Activated CD4-positive, alpha-beta T cell treated with anti-CD3 and anti-CD28 coated beads, Interleukin-2, amount 50 U/mL, for 1 hour (primary cell): ENCODE measurements around the gene COPZ1.
"Not testable (repeated sequence)": the region's sequence is repeated elsewhere in the genome, so short reads cannot be mapped to it uniquely, and the experiment has no call there.

ENCODE experiments used
- DNase-seq: peaks from one replicate; pipeline ENCODE4 v3.0.0-alpha.2; 2020

COPZ1 gene, protein sequence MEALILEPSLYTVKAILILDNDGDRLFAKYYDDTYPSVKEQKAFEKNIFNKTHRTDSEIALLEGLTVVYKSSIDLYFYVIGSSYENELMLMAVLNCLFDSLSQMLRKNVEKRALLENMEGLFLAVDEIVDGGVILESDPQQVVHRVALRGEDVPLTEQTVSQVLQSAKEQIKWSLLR

DNA sequence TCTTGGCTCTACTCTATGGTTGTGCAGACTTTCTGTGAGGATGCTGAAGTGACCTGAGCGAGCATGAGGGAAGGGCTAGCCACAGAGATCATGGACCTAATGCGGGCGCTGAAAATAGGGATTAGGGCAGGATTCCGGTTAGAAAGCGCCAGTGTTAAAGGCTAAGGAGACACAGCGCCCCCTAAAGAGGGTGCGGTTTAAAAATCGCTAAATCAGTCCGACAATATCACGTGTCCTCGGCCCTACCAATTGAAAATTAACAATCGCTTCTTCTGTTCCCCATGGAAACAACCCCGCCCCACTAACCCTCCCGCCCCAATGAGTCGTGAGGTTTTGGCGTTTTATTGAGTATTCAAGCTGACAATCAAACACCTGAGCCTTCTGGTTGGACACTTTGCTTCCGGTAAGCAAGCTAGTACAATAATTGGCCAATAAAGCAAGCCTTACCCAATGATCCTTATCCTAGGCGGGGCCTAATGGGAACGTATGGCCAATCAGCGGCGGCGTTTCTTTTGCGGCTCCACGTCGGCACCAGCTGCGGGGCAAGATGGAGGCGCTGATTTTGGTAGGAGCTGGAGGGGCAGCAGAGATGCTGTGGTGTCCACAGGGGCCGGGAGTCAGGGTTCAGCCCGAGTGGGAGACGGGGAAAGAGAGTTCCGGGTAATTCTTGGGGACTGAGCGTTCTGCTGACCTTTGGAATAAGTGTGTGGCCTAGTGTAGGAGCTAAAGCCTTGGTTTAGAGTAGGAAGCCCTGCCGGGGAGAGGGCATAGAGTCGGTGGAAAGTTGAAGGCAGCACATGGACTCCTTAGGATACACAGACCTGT is at the start of gene COPZ1:
COPZ1 (plus strand) TSS at position 515 of the 825 bp plus-strand sequence; CDS start at position 548, 33 bp downstream.
- DNase-seq, result peak; percentile 89

DNA sequence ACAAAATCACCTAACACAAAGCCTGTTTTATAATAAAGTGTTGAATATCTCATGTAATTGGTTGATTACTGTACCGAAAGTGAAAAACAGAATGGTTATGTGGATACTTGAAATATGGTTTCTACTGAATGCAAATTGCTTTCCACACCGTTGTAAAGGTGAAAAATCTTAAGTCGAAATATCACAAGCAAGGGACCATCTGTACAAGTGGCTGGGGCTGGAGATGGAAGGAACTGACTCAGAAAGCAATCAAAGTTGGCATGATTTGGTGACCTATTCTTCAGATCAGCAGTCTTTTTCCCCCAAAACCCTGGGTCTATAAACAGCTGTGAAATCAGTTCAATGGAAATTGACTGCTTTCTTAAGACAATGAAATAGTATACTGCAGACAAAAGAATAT is 48.6 kb upstream of the COPZ1 start:
- DNase-seq, result no peak

DNA sequence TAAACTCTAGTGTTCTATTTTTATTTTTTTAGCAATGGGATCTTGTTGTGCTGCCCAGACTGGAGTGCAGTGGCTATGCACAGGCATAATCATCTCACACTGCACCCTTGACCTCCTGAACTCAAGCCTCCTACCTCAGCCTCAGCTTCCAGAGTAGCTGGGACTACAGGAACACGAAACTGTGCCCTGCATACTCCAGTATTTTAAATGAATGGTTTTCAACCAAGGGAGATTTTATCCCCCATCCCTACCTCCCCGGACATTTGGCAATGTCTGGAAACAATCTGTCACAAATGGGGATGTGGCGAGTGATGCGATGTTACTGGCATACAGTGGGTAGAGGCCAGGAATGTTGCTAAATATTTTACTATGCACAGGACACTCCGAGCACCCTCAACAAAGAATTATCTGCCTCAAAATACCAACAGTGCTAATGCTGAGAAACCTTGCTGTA is 47.1 kb upstream of the COPZ1 start:
- no peak for DNase-seq

DNA sequence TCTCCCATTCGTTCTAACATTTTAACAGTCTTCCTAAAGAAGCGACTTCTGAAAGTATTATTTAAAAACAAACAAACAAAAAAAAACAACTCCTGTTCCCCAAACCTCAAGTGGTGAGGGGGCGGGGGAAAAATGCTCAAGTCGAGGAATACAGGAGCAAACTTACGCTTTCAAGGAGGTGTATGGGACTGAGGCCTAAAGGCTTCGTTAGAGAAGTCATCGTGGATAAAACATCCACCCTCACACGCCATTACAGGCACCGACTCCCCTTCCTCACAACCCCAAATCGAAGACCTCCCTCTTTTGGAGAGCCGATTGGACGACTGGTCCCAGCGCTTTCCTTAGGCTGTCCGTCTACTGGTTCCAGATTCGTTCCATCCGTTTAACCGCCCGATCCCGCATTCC is 45.7 kb upstream of the COPZ1 start:
- no peak for DNase-seq

DNA sequence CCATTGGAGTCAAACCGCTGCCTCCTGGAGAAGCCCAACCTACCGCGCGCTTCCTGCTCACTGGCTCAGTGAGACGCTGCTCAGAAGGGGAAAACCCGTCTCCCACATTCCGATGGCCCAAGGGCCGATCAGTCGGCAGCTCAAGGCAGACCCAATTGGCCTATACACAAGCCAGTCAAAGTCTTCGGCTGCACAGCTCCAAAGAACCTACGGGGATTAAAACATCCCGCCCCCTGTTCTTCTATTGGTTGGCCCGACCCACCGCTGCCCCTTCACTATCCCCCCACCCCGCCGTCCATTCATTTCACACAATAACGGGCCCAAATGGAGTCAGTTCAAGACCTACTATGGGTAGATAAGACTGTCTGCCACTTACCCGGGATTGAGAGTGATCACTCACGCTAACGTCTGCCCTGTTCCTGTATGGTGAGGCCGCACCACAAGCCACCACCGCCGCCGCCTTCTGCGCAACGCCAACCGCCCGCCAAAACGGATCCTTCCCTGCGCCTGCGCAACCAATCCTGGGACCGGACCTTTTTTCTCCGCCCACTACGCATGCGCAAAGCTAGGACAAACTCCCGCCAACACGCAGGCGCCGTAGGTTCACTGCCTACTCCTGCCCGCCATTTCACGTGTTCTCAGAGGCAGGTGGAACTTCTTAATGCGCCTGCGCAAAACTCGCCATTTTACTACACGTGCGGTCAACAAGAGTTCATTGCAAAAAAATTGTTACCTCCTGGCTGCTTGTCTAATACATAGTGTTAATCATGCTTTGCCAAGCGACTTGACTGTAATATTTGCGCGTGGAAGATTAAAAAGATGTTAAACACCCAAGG is 45.1 kb upstream of the COPZ1 start, which contains the start of gene CBX5:
CBX5 (minus strand) TSS at position 491 of the 836 bp plus-strand sequence. CDS start 22,472 bp downstream, outside the sequence.
- DNase-seq, result peak; percentile 100

DNA sequence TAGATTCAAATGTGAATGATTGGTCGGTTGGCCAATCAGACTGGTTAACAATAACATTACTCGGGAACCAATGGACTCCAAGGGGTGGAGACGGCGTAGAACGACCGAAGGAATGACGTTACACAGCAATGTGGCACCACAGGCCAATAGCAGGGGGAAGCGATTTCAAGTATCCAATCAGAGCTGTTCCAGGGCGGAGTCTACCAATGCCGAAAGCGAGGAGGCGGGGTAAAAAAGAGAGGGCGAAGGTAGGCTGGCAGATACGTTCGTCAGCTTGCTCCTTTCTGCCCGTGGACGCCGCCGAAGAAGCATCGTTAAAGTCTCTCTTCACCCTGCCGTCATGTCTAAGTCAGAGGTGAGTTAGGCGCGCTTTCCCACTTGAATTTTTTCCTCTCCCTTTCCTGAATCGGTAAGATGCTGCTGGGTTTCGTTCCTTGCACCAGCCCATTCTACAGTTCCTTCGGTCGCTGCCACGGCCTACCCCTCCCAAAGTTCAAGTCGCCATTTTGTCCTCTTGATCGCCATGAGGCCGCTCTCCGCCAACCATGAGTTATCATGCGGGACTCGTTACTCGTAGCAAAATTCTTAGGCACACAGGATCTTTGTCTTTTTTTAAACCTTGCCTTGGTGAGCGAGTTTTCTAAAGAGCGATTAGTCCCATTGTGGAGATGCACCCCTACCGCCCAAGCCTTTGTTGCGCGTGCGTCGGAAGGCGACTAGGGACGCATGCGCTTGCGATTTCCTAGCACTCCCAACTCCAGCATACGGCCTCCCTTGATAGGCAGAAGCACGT is 44.3 kb upstream of the COPZ1 start, which contains the start of gene HNRNPA1:
HNRNPA1 (plus strand) TSS at position 259 of the 793 bp plus-strand sequence; CDS start at position 341, 82 bp downstream.
- DNase-seq, result peak; percentile 89

DNA sequence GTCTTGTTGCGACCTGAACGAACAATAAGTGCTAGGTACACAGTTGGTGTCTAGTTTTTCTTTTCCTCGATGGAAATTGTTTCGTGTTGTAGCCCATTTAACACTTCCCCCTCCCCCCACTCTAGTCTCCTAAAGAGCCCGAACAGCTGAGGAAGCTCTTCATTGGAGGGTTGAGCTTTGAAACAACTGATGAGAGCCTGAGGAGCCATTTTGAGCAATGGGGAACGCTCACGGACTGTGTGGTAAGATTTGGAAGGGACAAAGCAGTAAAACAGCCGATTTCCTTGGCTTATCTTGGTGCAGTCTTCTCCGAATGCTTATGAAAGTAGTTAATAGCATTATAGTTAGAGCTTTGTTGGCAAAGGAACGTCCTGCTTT is 43.7 kb upstream of the COPZ1 start:
- DNase-seq, result not testable (repeated sequence)

DNA sequence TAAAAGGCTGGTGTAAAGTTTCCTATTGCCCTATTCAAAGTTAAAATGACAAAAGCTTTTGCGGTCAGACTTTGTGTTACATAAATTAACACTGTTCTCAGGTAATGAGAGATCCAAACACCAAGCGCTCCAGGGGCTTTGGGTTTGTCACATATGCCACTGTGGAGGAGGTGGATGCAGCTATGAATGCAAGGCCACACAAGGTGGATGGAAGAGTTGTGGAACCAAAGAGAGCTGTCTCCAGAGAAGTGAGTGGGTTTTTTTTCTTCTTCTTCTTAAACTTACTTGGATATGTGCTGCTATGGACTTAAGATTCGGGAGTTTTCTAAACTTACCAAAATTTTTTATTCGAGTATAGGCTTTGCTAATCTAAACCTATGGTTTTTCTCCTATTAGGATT is 43.2 kb upstream of the COPZ1 start:
- DNase-seq, result not testable (repeated sequence)

DNA sequence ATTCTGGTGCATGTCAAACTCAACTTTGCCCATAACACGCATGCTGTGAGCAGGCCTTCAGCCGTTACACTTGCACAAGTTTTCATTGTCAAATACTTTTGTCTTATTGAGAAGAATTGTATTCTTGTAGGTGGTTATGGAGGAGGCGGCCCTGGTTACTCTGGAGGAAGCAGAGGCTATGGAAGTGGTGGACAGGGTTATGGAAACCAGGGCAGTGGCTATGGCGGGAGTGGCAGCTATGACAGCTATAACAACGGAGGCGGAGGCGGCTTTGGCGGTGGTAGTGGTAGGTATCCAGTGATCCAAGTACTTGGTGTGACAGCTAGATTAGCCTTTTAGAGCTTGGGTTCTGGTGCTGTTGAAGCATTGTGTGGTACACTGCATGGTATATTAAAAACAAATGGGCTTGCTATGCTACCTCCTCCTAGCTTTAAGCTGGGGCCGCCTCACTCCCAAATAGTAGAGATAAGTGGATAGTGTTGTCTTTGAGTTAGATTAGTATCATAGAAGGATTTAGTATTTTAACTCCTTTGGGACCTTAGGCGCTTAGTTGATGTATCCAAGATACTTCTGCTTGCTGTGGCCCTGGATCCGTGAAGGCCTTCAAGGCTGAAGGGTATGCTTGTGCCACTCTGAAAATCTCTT is 41.9 kb upstream of the COPZ1 start:
- no peak for DNase-seq

DNA sequence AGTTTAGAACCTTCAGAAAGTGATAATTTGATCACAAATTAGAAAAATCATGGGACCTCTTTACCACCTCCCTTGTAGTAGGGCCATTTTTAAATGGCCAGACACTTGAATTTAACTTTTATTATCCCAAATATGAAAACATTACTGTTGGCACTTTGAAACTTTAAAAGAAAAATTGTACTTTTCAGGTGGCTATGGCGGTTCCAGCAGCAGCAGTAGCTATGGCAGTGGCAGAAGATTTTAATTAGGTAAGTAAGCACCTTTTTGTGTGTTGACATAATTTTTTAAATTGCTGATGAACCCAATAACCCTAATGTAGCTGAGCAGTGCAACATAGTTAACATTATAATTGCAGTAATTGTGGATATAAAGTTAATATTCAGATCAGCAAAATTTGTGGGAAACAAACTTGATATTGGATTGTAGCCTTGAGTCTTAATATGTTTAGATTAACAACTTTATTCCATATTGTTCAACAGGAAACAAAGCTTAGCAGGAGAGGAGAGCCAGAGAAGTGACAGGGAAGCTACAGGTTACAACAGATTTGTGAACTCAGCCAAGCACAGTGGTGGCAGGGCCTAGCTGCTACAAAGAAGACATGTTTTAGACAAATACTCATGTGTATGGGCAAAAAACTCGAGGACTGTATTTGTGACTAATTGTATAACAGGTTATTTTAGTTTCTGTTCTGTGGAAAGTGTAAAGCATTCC is 40.7 kb upstream of the COPZ1 start:
- DNase-seq, result not testable (repeated sequence)

DNA sequence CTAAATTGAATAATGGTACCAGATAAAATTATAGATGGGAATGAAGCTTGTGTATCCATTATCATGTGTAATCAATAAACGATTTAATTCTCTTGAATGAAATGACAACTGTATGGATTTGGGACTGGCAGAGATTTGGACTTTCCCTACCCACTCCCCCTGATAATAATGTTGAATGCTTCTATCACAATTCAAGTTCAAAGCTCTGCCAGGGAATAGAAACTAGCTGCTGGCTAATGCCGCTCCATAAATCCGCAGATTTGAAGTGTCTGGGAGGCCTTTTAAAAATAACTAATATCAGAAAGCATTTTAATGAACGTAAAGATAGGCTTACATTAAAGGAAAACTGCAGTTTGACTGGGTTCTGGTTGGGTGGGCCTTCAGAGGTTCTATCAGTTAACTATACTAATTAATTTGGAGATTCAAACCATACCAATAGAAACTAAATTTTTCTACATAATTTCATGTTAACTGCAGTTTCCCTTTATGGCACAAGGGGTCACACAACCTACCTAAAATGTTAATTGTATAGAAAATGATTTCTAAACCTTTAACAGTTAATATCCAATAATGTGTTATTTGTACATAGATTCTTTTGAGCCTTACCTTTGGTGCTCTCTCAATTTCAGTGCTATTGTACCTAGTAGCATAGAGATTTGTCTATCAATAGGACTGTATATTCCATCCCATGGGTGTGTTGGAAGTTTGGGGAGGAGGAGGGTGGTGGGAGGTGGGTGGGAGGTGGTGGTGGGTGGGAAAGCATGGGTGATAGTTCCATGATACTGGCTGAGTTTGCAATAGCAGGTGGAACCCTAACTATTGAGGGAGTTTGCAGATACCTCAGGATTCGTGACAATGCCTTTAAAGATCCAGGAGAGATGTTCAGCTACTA is 39.5 kb upstream of the COPZ1 start:
- DNase-seq, result no peak

DNA sequence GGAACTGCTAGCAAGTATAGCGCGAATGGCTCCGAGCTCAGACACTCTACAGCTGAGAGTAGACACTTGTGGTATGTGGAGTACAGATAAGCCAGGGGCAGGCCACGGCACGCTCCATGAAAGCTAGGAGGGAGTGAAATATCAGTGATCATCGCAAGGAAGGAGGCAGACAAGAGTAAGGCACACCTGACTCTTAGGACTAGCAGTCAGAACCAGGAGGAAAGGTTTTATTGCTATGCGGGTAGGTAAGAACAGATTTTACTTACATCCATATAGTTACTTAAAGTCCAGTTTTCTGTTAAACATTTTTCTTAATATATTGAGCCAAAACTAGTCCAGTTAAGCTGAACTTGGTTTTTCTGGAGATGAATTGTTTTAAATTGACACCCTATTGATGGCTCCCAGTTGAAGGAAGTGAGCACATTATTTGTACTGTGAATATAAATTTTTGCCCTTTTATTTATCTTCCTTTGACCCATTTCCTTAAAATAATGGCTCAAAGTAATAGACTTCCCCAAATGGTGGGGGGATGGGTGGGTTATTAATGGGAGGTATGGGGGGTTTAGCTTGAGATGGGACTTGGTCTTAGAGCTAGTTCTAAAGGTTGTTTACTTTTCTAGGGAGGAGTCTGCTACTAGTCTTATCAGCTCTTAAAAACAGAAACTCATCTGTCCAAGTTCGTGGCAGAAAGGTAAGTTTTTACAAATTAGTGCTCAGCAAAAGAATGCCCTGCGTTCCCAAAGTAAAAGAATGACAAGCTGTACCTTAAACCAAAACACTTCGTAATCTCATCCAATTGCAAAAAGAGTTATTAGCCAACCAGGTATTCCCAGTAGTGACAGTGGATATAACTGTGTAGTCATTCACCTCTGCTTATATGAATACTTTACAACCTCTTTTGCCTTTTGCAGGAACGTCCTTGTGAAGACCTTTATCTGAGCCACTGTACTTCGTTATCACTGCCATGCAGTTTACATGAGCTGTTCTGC is 38.6 kb upstream of the COPZ1 start:
- no peak for DNase-seq

DNA sequence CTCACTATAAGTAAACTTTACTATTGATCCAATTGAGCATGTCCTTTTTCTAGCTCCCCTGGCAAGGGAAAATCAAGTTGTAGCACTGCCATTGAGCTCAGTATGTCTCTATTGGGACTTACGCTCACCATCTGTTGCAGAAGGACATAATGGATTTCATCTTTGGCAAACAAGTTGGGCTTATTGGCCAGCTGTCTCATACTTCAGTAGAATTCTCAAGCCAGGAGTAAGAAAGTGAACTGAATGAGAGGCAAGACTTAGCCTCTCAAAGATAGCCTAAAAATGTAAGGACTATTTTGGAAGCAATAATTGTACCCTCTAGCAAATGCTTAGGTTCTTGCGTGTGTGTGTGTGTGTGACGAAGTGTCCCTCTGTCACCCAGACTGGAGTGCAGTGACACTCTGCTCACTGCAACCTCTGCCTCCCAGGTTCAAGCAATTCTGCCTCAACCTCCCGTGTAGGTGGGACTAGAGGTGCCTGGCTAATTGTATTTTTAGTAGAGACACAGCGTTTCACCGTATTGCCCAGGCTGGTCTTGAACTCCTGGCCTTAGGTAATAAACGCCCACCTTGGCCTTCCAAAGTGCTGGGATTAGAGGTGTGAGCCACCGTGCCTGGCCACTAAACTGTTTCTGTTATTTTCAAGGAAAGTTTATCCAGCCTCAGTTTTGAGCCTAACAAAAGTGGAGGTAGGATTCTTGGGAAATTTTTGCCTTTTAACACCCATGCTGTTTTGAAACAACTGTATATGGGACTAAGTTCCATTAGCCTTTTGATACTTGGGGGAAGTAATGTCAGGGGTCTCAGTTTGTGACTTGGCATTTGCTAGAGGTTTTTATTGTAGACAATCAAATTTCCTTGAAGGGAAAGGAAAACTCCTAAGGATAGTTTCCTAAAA is 37.4 kb upstream of the COPZ1 start:
- DNase-seq, result no peak

DNA sequence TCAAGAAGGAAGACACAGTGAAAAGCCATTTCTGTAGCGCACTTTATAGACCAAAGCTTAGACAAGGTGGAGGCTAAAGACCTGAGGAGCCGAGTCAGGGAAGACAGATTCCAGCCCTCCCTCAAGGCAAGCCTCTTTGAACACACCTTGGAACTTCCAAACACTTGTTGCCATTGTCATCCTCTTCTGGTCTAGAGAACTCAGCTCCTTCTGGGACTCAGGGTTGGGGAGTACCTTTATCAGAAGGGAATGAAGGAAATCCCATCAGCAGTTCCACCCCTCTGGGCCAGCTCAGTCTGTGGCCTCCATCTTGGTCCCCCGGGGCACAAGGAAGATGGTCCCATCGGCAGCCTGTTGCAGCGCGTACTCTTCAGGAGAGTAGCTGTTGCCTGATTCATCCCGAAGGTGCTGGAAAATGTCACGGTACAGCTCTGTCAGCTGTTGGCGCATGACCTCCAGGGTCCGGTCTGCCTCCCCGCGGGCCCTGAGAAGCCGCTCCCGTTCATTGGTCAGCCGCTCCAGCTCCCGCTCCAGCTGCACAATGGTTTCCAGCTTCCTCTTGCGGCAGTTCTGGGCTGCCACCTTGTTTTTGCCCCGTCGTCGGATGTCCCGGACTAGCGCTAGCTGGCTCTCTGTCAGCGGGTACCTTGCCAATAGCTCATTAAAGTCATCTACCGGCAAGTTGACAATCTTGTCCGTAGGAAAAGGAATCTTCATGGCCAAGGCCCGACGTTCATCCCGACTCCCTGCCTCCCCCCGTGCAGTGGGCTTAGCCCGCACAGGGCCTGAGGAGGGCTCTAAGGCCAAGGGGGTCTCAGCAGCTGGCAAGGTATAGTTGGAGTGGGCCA is 32.6 kb upstream of the COPZ1 start:
- no peak for DNase-seq

DNA sequence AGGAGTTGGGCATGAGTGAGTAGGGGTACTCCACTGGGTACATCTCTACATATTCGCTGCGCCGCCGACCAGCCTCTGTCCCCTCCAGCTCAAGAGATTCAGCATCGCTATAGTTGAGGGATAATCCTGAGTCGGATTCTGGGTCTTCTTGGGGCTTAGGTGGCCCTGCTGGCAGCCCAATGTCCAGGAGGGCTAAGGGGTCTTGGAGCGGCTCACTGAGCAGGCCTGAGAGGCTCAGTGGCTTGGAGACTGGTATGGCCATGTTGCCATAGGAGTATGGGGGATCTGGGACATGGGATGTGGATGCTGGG is 32.0 kb upstream of the COPZ1 start:
- DNase-seq, result no peak

DNA sequence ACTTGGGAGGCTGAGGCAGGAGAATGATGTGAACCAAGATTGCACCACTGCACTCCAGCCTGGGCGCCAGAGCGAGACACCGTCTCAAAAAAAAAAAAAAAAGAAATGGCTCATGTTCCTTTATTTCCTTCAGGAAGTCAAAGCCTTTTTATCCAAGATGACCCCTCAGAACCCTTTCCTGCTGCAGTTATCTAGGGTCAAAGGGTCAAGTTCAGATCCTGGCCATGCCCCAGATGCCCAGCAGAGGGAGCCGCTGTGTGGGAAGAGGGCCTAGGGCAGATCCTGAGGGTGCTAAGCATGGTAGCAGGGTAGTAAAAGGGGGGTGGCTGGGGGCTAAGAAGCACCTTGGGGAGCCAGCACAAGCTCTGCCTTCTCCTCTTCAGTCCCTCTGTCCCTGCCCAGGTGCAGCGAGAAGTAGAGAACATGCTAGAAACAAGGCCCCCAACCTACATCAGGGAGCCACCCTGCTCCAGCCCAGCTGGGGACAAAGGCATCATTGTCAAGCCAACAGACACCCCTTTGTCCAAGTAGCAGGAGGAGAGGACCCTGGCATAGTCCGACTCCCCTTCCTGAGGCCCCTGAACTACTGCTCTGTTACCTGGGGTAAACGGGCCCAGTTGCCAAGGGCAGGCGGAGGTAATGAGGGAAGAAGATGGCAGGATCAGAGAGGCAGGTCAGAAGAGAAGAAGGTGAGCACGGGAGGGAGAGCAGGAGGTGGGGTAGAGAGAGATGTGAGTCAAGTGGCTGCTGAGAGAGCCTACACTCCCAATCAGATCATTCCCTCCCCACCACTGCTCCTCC is 30.6 kb upstream of the COPZ1 start:
- DNase-seq, result peak; percentile 54
